ENCODE data around the gene HSPA1L.

Gene HSPA1L

GRCh38 chr6:31826793-31827285, 11.8 kb upstream of the HSPA1L start (continued):
- TF ChIP-seq, protein P1, sequence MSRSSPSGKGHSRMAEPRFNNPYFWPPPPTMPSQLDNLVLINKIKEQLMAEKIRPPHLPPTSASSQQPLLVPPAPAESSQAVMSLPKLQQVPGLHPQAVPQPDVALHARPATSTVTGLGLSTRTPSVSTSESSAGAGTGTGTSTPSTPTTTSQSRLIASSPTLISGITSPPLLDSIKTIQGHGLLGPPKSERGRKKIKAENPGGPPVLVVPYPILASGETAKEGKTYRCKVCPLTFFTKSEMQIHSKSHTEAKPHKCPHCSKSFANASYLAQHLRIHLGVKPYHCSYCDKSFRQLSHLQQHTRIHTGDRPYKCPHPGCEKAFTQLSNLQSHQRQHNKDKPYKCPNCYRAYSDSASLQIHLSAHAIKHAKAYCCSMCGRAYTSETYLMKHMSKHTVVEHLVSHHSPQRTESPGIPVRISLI (tag by site-specific recombination; IDR thresholded peaks at IDR 0.05), result no peak
- TF ChIP-seq ZNF571 (tag by site-specific recombination; IDR thresholded peaks at IDR 0.05) (no peak), ZNF776 (tag by site-specific recombination; IDR thresholded peaks at IDR 0.05; ENCODE audit: borderline replicate concordance) (no peak), ZNF157 (tag by site-specific recombination; IDR thresholded peaks at IDR 0.05) (no peak), ZNF132 (tag by site-specific recombination; IDR thresholded peaks at IDR 0.05; ENCODE audit: borderline replicate concordance) (no peak), GLIS2 (tag by site-specific recombination; IDR thresholded peaks at IDR 0.05) (0 out of 2 replicates have a peak, but pooled peaks have one; percentile 9), ZNF341 (tag by site-specific recombination; IDR thresholded peaks at IDR 0.05; ENCODE audit: low read depth) (no peak), ZBTB11 (tag by site-specific recombination; conservative IDR thresholded peaks at IDR 0.05; ENCODE audit: low read depth) (peak; percentile 76), ZNF114 (tag by site-specific recombination; IDR thresholded peaks at IDR 0.05) (no peak), ZNF521 (tag by site-specific recombination; IDR thresholded peaks at IDR 0.05) (no peak), RBAK (tag by site-specific recombination; IDR thresholded peaks at IDR 0.05) (no peak), ZSCAN30 (tag by site-specific recombination; IDR thresholded peaks at IDR 0.05) (peak; percentile 56; the same call in 1 of the 2 replicates), ZXDB (tag by site-specific recombination; IDR thresholded peaks at IDR 0.05) (peak; percentile 57), ZNF843 (tag by site-specific recombination; IDR thresholded peaks at IDR 0.05) (no peak), ZFP37 (tag by site-specific recombination; IDR thresholded peaks at IDR 0.05) (no peak), ZNF221 (tag by site-specific recombination; IDR thresholded peaks at IDR 0.05; ENCODE audit: borderline replicate concordance) (no peak), HOXA7 (CRISPR knock-in tag; IDR thresholded peaks at IDR 0.05; ENCODE audit: borderline replicate concordance) (no peak), PATZ1 (tag by site-specific recombination; IDR thresholded peaks at IDR 0.05) (no peak), ZNF830 (tag by site-specific recombination; IDR thresholded peaks at IDR 0.05; ENCODE audit: low read depth) (no peak), ZNF146 (tag by site-specific recombination; IDR thresholded peaks at IDR 0.05) (no peak), SCRT2 (tag by site-specific recombination; IDR thresholded peaks at IDR 0.05) (no peak), ZNF544 (tag by site-specific recombination; IDR thresholded peaks at IDR 0.05) (no peak), ZNF302 (tag by site-specific recombination; IDR thresholded peaks at IDR 0.05; ENCODE audit: low read depth) (no peak), ZNF555 (tag by site-specific recombination; conservative IDR thresholded peaks at IDR 0.05) (no peak), REST (tag by site-specific recombination; IDR thresholded peaks at IDR 0.05) (0 out of 2 replicates have a peak, but pooled peaks have one; percentile 28), ZNF692 (tag by site-specific recombination; IDR thresholded peaks at IDR 0.05) (peak; percentile 86), ZBTB7A (tag by site-specific recombination; IDR thresholded peaks at IDR 0.05; ENCODE audit: low read depth) (no peak), ZNF155 (tag by site-specific recombination; IDR thresholded peaks at IDR 0.05) (no peak), GLIS1 (tag by site-specific recombination; IDR thresholded peaks at IDR 0.05) (no peak), ZNF426 (tag by site-specific recombination; IDR thresholded peaks at IDR 0.05) (no peak), ZBTB17 (tag by site-specific recombination; IDR thresholded peaks at IDR 0.05) (no peak)

Measured in HEK293 (cell line).